Body of pancreas (tissue), 4 donors: ENCODE data around the gene AGT. TPM values are rescaled to one million over a fixed set of nuclear protein-coding genes. Genes with fewer than 3 reads are reported as not detected.

Experiments used
- ATAC-seq: fragments of 150-250 bp; one replicate; pipeline ENCODE4 v1.9.1; 2016
- DNase-seq, 4 donors: peaks; one replicate each; pipeline ENCODE4 v3.0.0-alpha.2; 2019
- H3K27ac ChIP-seq, 4 donors: fragments of 200-600 bp; sonication (generic); 1 replicate in 3 of 4; 2 replicates in 1 of 4; pipeline versions ENCODE4 v1.5.1 to v1.6.1; 2016 to 2019; ENCODE audit warnings: mild to moderate bottlenecking in 1 of 4, mixed read lengths in 1 of 4, moderate library complexity in 1 of 4
- H3K27me3 ChIP-seq, 2 donors: fragments of 200-600 bp; sonication (generic); one replicate each; pipeline ENCODE4 v1.6.0; 2016; ENCODE audit warnings: mild to moderate bottlenecking in 1 of 2
- H3K36me3 ChIP-seq, 2 donors: fragments of 200-600 bp; sonication (generic); replicated peaks in 1 of 2; 2 replicates each; pipeline ENCODE4 v1.5.1; 2016; ENCODE audit warnings: low read depth in 2 of 2; ENCODE audit not compliant: insufficient read depth in 1 of 2
- H3K4me1 ChIP-seq: fragments of 200-600 bp; sonication (generic); one replicate; pipeline ENCODE4 v1.6.0; 2016
- H3K4me3 ChIP-seq, 2 donors: fragments of 200-600 bp; sonication (generic); 1 replicate in 1 of 2; 2 replicates in 1 of 2; pipeline ENCODE4 v1.5.1; 2016 to 2019
- H3K9me3 ChIP-seq, 3 donors: fragments of 200-600 bp; sonication (generic); 1 replicate in 2 of 3; 2 replicates in 1 of 3; pipeline ENCODE4 v1.5.1; 2016
- CTCF ChIP-seq, 7 experiments: fragments of 450-650 bp in 4 of 7; fragments of 200-600 bp in 3 of 7; sonication (generic) in 3 of 7; IDR thresholded peaks; one replicate each; pipeline ENCODE4 v1.5.1; 2016 to 2019; ENCODE audit warnings: antibody characterized with exemption in 7 of 7
- POLR2A ChIP-seq, 3 donors: fragments of 450-650 bp; IDR thresholded peaks; one replicate each; pipeline ENCODE4 v1.6.1; 2016; ENCODE audit warnings: antibody characterized with exemption in 3 of 3, mild to moderate bottlenecking in 2 of 3
- WGBS, 2 donors: methylation state at CpG; one replicate each; pipeline ENCODE4 v1.1.5; 2017; 5-methylcytosine and 5-hydroxymethylcytosine counted together
- intact Hi-C: fragments of 100-400 bp; cut with DNase I; formaldehyde crosslinking; loops from one replicate; pipeline ENCODE4 v1.15.1; 2023
- total RNA-seq, 2 donors: library from RNA; depleted of rRNA; stranded (reverse); fragments of >200 nt; gene quantifications; one replicate each; pipeline ENCODE4 v1.1.0, GENCODE V29; 2016

Gene AGT
- total RNA-seq, 2 donors from 2014 or later, result 5.6 to 11.2 TPM

DNA sequence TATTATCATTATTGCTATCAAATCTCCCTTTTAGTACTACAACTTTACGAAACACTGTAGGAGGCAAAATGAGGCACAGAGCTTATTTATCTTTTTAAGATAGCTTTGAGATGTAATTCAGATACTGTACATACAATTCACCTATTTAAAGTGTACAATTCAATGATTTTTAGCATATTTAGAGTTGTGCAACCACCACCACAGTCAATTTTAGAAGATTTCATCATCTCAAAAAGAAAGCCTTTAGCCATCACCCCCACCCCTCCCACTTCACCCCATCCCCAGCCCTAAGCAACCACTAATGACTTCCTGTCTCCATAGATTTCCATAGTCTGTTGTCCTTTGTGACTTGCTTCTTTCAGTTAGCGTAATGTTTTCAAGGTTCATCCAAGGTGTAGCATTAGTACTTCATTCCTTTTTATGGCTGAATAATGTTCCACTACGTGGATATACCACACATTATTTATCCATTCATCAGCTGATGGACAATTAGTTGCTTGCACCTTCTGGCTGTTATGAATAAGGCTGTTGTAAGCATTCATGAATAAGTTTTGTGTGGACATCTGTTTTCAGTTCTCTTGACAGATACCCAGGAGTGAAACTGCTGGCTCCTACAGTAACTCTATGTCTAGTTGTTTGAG is 23.8 kb upstream of the AGT start:
- Histone ChIP-seq H3K9me3 (no peaks in the 10 kb centered on the region), H3K36me3 (no peaks in the 10 kb centered on the region), H3K4me1 (no peaks in the 10 kb centered on the region), H3K27ac (no peak overlapping the region), H3K4me3 (no peak overlapping the region), H3K27me3 (no peaks in the 10 kb centered on the region)
- DNase-seq (no peak), ATAC-seq (no peak)
- WGBS, 2 donors, result 86 to 89% methylated on average over 3 of the region's 3 CpGs
- TF ChIP-seq CTCF (IDR thresholded peaks at IDR 0.05) (no peak), POLR2A (IDR thresholded peaks at IDR 0.05) (no peak)
- intact Hi-C loops, result no loop called here

GRCh38 chr1:230735447-230735846 is 21.5 kb upstream of the AGT start:
- H3K4me3 ChIP-seq, result no peak overlapping the region
- peaks cover 12% of the 10 kb centered on the region for H3K4me1 ChIP-seq
- DNase-seq, result peak in 3 of 4 donors; percentile 26 to 54 (median 46)
- 63 to 65% methylated on average over 2 of the region's 2 CpGs for WGBS, 2 donors
- intact Hi-C loops, result no loop called here
- no peak for ATAC-seq
- H3K9me3 ChIP-seq, result no peaks in the 10 kb centered on the region
- TF ChIP-seq CTCF (IDR thresholded peaks at IDR 0.05), result no peak
- no peak for TF ChIP-seq POLR2A (IDR thresholded peaks at IDR 0.05)
- H3K36me3 ChIP-seq, result no peaks in the 10 kb centered on the region
- H3K27ac ChIP-seq, result no peak overlapping the region
- H3K27me3 ChIP-seq, result no peaks in the 10 kb centered on the region

GRCh38 chr1:230730977-230731376 is 17.1 kb upstream of the AGT start:
- H3K27me3 ChIP-seq, result no peaks in the 10 kb centered on the region
- intact Hi-C loops, result no loop called here
- H3K27ac ChIP-seq, result peak overlapping the region in 3 of 4 donors; percentile 24 to 71 (median 46)
- ATAC-seq (peak; percentile 91), DNase-seq (peak; percentile 53 to 84 (median 65))
- TF ChIP-seq POLR2A (IDR thresholded peaks at IDR 0.05) (no peak), CTCF (IDR thresholded peaks at IDR 0.05) (no peak)
- peaks cover 28% of the 10 kb centered on the region for H3K4me1 ChIP-seq
- no peak overlapping the region for H3K4me3 ChIP-seq
- H3K36me3 ChIP-seq, result no peaks in the 10 kb centered on the region
- no peaks in the 10 kb centered on the region for H3K9me3 ChIP-seq
- 9 to 25% methylated on average over 5 of the region's 5 CpGs for WGBS, 2 donors

DNA sequence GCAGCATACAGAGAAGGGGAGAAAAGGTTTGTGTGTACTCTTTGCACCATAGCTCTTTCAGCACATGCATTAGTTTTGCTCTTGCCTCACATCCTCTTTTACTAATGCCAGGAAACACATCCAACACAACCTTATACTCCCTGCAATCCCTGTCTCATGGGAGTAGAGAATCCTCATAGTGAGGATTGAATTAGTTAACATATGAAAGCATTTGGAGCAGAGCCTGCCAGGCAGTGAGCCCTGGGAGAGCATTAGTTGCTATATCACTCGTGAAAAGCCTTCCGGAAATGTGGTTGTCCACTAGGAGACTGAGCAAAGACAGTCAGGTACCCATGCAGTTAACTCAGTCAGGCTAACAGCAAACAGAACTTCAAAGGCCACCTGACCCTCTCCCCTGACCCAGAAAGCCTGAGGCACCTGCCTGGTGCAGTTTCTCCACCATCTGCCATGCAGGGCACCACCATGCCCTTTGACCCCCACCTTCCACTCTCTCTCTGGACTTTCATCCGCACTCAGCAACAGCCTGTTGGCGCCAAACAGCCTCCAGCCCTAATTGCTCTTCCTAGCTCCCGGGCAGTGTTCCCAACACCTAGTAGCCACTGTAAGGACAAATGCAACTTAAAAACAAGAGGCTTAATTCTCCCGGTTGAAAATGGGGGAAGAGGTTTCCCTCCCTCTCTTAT is 14.9 kb upstream of the AGT start:
- Histone ChIP-seq H3K4me1 (peaks cover 33% of the 10 kb centered on the region), H3K36me3 (no peaks in the 10 kb centered on the region), H3K4me3 (no peak overlapping the region), H3K27me3 (no peaks in the 10 kb centered on the region), H3K27ac (peak overlapping the region in 2 of 4 donors; percentile 19 to 40), H3K9me3 (no peaks in the 10 kb centered on the region)
- DNase-seq (peak; percentile 27 to 61 (median 55)), ATAC-seq (peak; percentile 25)
- TF ChIP-seq CTCF (IDR thresholded peaks at IDR 0.05) (peak in 1 of 7 experiments; percentile 6), POLR2A (IDR thresholded peaks at IDR 0.05) (no peak)
- 26 to 30% methylated on average over 6 of the region's 6 CpGs for WGBS, 2 donors
- intact Hi-C loops, result no loop called here
